ENCODE data around the gene FER1L5. TPM values are rescaled to one million over a fixed set of nuclear protein-coding genes. Genes with fewer than 3 reads are reported as not detected.

Gene FER1L5
- not detected in 2 replicates for total RNA-seq

DNA sequence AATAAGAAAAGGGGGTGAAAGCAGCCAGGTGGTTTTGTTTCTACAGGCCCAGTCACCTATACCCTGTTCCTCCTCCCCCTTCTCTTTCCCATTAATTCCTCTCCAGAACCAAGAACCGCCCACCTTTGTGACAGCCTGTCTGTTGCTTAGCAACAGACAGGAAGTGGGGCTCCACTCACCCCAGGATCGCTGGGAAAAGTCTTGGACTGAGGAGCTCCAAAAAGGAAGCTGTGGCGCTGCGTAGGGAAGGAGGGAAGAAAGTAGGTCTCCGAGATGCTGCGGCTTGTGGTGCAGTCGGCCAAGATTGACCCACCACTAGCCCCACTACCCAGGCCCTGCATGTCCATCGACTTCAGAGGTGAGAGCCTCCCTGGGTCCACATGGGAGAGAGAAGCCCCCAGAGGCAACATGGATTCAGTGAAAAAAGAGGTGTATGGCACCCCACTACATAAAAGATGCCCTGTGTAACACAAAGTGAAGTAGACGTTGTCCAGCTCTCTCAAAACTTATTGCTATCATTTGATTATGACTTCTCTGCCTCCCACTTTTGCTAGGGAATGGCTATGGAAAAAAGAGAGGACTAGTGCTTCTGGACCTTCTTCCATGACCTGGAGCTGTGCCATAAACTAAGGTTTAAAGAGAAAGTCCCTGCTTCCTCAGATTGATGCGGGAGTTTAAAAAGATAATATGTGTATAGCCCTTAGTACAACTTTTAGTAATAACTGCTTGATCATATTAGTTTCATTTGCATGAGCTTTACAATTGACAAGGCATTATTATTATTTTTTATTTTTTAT is at the start of gene FER1L5:
Gene FER1L5 (plus strand): TSS at position 201 of the 797 bp plus-strand sequence. CDS start 73 bp downstream, at position 274.
- intact Hi-C loops (cut with micrococcal nuclease): no loop called here

DNA sequence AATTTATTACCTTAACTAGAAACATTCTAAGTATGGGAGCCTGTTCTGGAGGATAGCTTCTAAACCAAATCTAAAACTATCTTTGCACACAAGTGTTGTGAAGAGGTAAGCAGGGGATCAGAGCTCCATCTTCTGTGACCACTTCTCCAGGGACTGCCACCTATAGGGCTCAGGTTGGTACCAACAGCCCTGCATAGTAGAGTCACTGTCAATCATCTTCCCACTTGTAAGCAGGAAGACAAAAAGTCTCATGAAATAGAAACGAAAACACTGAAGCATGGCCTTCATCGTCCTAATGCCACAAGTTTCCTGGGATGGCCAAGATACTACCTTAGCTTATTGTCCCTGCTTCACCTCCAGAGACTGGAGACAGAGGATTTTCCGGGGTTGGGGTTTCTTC is 48.3 kb upstream of the FER1L5 start:
- intact Hi-C loops (cut with micrococcal nuclease): loop anchor here (1.0 to 5.0 kb wide), 4 partner anchors 23 to 369 kb away; partner anchors contain the start of genes CNNM4 and KANSL3

DNA sequence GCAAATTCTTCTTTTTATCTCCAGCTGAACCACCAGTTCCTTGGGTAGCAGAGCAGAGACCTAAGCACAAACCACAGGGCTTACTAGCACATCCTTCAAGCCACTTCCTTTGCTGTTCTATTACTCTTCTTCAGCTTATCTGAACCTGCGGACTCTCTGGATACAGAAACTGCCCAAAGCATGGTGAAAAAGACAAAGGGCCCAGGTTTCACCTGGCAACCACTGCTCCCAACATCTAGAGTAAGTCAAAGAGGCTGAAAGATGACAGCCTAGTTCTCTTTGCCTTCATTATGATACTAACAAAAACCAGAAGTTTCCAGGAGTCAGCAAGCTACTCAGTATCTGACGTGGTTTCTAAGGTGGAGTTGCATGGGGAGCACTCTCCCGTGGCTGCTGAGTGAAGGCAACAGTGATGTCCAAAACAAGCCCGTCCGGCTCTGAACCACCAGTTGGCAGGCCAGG is 47.8 kb upstream of the FER1L5 start:
- intact Hi-C loops (cut with micrococcal nuclease): loop anchor here (1.0 to 5.0 kb wide), 4 partner anchors 23 to 369 kb away; partner anchors contain the start of genes CNNM4 and KANSL3

DNA sequence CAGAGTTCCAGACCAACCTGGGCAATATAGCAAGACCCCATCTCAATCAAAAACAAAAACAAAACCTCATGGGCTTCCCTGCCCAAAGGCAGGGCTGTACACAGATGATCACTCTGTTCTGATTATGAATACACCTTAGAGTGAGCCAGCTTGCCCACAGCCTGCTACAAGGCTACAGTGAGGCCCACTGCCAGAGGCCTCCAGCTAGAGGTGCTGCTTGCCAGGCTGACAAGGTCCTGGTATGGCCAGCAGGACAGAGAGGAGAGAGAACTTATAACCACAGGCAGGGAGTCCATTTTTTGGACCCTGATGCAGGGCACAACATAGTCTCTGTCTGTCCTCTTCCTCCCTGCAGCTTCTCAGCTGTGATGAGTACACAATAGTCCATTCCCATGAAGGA is 46.0 kb upstream of the FER1L5 start:
- intact Hi-C loops (cut with micrococcal nuclease): no loop called here

- intact Hi-C loops (cut with micrococcal nuclease): no loop called here
Observed at GRCh38 chr2:96599941-96600340, 42.6 kb upstream of the FER1L5 start.

GRCh38 chr2:96601382-96602292 is 40.9 kb upstream of the FER1L5 start:
- intact Hi-C loops (cut with micrococcal nuclease): no loop called here

DNA sequence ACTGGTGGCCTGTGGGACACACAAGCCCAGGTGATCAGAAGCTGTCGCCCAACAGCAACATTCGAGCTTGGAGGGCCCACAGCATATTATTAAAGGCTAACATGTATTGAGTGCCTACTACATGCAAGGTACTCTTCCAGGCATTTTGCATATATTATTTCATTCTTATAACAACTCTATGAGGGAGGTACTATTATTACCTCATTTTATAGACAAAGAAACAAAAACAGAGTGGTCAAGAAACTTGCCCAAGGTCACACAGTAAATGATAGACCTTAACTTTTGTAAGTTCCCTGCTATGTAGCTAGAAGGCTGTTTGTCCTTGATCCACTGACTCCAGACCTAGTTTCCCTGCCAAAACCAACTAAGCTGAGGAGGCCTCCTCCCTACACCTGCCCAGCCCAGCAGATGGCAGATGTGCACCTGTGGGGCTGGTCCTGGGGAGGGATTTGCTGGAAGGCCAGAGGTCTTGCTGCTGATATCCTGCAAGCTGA is 40.2 kb upstream of the FER1L5 start:
- intact Hi-C loops (cut with micrococcal nuclease): no loop called here

- intact Hi-C loops (cut with micrococcal nuclease): no loop called here
Observed at GRCh38 chr2:96604104-96604503, 38.5 kb upstream of the FER1L5 start.

DNA sequence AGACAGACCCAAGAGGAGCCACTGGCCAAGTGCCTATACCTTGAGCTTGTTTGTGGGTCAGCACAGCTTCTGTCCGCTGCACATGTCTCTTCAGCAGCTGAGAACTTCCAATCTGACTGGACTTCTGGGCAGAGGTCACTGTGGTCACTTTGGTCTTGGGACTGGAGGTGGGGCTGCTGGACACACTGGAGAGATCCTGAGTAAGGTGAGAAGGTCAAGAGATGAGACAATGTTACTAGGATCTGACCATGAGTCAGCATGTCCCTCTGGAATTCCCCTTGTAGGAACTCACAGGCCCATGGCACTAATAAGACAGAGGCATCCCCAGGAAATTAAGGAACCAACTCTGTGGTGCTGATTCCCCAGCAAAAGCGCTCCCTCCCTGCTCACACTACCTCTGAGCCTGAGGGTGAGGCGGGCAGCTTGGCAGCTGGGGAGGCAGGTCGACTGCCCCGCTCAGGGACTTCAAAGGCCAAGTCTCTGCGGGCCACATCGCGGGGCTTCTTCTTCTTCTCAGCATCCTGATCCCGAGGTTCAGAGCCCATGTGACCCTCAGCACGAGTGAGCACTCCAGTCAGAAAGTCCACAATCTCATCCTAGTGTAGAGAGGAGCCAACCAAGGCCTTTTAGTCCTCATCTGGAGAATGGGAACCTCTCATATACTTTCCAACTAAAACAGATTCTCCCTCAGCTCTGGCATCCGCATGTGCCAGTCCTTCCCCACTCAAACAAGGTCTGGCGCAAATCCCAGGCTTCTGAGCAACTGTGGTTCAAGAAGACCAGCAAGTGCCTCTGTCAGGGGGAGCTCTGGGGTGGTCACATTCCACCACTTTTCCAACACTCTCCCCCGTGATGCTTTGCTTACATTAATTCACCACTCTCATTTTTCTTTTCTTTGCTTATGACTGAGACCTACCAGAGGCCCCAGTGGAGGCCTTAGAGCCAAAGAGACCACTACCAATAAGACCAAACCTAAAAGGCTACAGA is 33.8 kb upstream of the FER1L5 start:
- intact Hi-C loops (cut with micrococcal nuclease): no loop called here

DNA sequence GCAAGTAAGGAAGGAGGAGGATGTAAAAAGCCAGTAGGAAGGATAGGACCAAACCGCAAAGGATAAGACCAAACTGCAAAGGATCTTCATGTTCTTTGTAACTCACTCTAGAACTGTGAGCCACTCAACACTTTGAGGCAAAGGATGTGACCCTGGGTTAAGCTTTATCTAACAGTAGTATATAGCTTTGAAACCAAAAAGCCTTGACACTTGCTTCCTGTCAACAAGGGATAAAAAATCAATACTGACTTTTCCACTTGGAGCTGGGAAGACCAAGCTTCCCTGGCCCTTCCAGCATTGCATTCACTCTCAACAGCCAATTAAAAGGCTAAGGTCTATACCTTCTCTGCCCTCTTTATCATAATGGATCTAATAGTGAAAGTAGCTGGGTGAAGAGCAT is 26.4 kb upstream of the FER1L5 start:
- intact Hi-C loops (cut with micrococcal nuclease): loop anchor here (5.0 kb wide), 1 partner anchor 346 kb away; no protein-coding TSS in a partner anchor

DNA sequence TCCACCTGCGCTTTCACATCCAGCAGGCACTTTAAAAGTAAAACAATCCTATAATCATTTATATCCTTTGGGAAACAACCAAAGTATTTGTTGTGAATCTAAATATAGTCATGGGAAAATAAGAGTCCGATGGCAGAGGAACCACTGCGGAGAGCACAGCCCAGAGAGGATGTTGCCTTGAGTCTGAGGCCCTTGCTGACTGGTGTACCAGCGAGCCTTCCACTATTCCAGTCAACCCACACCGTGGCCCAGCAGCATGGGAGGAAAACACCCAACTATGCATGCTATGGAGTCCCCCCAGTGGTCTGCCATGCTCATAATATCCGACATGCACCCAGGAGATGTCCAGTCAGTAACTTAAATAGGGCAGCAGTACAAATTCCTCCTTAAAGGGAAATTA is 26.0 kb upstream of the FER1L5 start:
- intact Hi-C loops (cut with micrococcal nuclease): loop anchor here (5.0 kb wide), 1 partner anchor 346 kb away; no protein-coding TSS in a partner anchor

DNA sequence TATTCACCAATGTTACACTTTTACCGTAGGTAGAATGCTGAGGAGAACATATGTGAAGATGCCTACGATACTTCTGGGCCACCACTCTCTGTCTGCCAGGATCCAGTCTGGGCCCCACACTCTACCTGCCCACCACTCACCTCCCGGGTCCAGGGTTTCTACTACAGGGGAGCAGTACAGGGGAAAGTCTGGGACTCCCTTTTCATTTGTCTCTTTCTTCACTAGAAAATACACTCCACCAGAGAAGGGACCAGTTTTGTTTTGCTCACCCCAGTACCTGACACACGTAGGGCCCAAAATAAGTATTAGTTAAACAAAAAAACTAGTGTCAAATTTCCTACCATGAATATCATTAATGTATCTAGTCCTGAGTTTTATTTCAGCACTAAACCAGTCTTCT is 25.6 kb upstream of the FER1L5 start:
- intact Hi-C loops (cut with micrococcal nuclease): loop anchor here (1.0 to 5.0 kb wide), 6 partner anchors 20 to 345 kb away; partner anchors contain the start of genes CNNM4 and LMAN2L

GRCh38 chr2:96618596-96619283 is 23.8 kb upstream of the FER1L5 start:
- intact Hi-C loops (cut with micrococcal nuclease): loop anchor here (5.0 kb wide), 1 partner anchor 344 kb away; no protein-coding TSS in a partner anchor

DNA sequence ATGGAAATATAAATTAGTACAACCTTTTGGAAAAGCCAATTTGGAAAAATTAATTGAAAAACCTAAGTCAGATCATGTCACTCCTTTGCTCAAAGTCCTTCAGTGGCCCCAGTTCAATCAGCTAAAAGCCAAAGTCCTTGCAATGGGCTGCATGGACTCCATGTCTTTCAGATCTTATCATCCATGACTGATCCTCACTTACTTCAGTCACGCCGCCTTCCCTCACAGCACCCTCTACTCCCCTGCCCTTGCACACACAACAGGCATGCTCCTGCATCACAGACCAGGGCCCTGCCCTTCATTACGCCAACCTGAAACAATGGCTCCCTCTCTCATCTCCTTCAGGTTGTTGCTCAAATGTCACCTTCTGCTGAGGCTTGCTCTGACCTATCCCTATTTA is 20.0 kb upstream of the FER1L5 start:
- intact Hi-C loops (cut with micrococcal nuclease): no loop called here

- intact Hi-C loops (cut with micrococcal nuclease): no loop called here
Observed at GRCh38 chr2:96623116-96623515, 19.4 kb upstream of the FER1L5 start.

DNA sequence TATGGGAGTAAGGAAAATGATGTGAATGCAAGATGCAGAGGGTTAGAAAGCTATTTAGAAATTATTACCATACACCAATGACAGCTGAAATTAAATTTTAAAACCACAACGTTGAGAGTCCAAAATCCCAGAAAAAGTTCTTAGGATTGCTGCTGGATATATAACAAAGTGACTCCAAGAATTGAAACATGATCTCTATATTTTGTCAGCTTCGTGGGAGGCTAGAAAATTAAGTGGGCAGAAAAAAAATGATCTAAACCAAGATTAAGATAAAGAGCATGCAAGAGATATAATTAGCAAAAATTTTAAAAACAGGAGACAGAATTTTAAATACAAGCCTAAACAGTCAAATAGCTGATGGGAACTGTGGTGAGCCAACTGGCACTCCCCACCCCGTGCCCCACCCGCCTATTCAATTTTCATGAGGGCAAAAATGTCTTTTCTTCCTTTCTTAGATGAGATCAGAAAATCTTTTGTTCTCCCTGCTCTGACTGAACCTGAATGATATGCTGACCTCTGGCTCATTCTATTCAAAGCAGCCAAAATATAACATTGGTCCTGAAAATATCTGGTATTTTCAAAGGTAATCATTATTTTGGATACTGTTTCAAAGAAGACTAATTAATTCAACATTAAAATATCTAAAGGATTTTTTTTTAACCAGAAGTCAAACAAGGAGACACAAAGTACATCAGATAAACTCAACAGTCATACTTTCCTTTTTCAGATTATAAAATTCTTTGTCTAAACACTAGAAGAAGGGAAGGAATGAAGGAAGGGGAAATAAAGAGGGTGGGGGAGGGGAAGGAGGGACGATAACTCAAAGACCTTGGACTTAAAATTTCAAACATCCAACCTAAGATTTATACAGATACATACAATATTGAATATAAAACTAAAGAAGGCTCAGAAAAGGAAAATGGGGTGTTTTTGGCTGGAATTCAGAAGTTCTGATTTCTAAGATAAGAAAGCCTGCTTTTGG is 16.7 kb upstream of the FER1L5 start:
- intact Hi-C loops (cut with micrococcal nuclease): no loop called here

DNA sequence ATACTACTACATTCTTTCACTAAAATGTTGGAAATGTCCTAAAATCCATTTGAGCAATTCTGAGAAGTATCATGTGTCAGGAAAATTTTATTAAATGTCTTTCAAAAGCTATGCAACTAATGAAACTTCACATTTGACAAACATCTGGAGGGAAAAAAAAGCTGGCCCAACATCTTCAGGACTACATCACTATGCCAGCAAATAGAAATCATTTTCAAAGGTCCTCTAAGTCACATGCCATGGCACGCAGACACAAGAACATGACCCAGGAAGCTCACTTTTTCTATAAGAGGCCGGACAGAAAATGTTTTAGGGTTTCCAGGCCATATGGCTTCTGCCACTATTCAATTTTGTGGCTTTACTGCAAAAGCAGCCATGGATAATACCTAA is 16.0 kb upstream of the FER1L5 start:
- intact Hi-C loops (cut with micrococcal nuclease): no loop called here

GRCh38 chr2:96631804-96632435 is 10.6 kb upstream of the FER1L5 start:
- intact Hi-C loops (cut with micrococcal nuclease): no loop called here

Measured in T-helper 1 cell treated with Interleukin-12 subunit alpha and Interleukin-12 subunit beta and Interleukin-4 antibody, amounts not matched to agents 30 ng/mL and 1 ng/mL, for 36 hours (primary cell).